GM12878 (cell line): ENCODE measurements around the gene ATF7.

Source experiments
- CREM ChIP-seq: IDR thresholded peaks from 2 replicates; pipeline ENCODE4 v1.6.1; 2014; ENCODE audit warnings: antibody characterized with exemption, low read depth
- CTCF ChIP-seq, 3 experiments: IDR thresholded peaks in 2 of 3; conservative IDR thresholded peaks in 1 of 3; 2 replicates each; pipeline ENCODE4 v1.5.1; 2011; ENCODE audit warnings: low read depth in 3 of 3, low read length in 3 of 3, mild to moderate bottlenecking in 3 of 3, control low read depth in 2 of 3, moderate library complexity in 2 of 3, inconsistent platforms in 1 of 3, mixed read lengths in 1 of 3; ENCODE audit not compliant: control insufficient read depth in 2 of 3, insufficient read depth in 1 of 3; ENCODE audit errors: extremely low read depth in 1 of 3
- EP300 ChIP-seq, 2 experiments: fragments of 150-350 bp in 1 of 2; IDR thresholded peaks; 2 replicates each; pipeline ENCODE4 v1.6.1; 2011 to 2012; ENCODE audit warnings: low read depth in 2 of 2, low read length in 2 of 2, borderline replicate concordance in 1 of 2, improper control_type of control experiment in 1 of 2, inconsistent platforms in 1 of 2; ENCODE audit not compliant: control insufficient read depth in 1 of 2
- JUNB ChIP-seq: IDR thresholded peaks from 2 replicates; pipeline ENCODE4 v1.6.1; 2016; ENCODE audit warnings: antibody characterized with exemption, mild to moderate bottlenecking
- MLLT1 ChIP-seq: fragments of 450-650 bp; IDR thresholded peaks from 2 replicates; pipeline ENCODE4 v1.6.1; 2016; ENCODE audit warnings: mild to moderate bottlenecking
- MYC ChIP-seq: IDR thresholded peaks from 2 replicates; pipeline ENCODE4 v1.6.1; 2011; ENCODE audit warnings: mild to moderate bottlenecking, low read length, moderate library complexity, inconsistent platforms; ENCODE audit not compliant: insufficient read depth, insufficient replicate concordance, insufficient read length, severe bottlenecking
- NKRF ChIP-seq: fragments of 450-650 bp; conservative IDR thresholded peaks from 2 replicates; pipeline ENCODE4 v1.6.1; 2017; ENCODE audit warnings: mild to moderate bottlenecking, moderate library complexity
- POLR2A ChIP-seq: IDR thresholded peaks from 2 replicates; pipeline ENCODE4 v1.6.1; 2011; ENCODE audit warnings: low read depth, mild to moderate bottlenecking, low read length
- POLR2AphosphoS5 ChIP-seq: IDR thresholded peaks from 2 replicates; pipeline ENCODE4 v1.6.1; 2011; ENCODE audit warnings: mild to moderate bottlenecking, low read length, inconsistent platforms
- TAF1 ChIP-seq: IDR thresholded peaks from 2 replicates; pipeline ENCODE4 v1.6.1; 2011; ENCODE audit warnings: mild to moderate bottlenecking, low read depth, low read length, borderline replicate concordance
- TCF12 ChIP-seq: IDR thresholded peaks from 2 replicates; pipeline ENCODE4 v1.6.1; 2011; ENCODE audit warnings: low read depth, mild to moderate bottlenecking, low read length

GRCh38 chr12:53636641-53637040 is 10.5 kb upstream of the ATF7 start:
- no peak for TF ChIP-seq NKRF
- no peak for TF ChIP-seq POLR2A
- TF ChIP-seq JUNB, result no peak
- TF ChIP-seq MLLT1, result no peak
- no peak for TF ChIP-seq CREM
- no peak for TF ChIP-seq CTCF (IDR thresholded peaks at IDR 0.05 in 2 of 3, conservative IDR thresholded peaks at IDR 0.05 in 1 of 3; ENCODE audit: control insufficient read depth in 2 of 3, extremely low read depth in 1 of 3, insufficient read depth in 1 of 3, low read depth in 3 of 3, low read length in 3 of 3)
- no peak for TF ChIP-seq TCF12
- no peak for TF ChIP-seq POLR2AphosphoS5
- no peak for TF ChIP-seq TAF1
- no peak for TF ChIP-seq EP300 (IDR thresholded peaks at IDR 0.05; ENCODE audit: borderline replicate concordance in 1 of 2, control insufficient read depth in 1 of 2, low read depth in 2 of 2, low read length in 2 of 2)
- TF ChIP-seq MYC, result no peak
